GM21717 (cell line): ENCODE results near the gene PROKR2.

ENCODE experiments used
- ATAC-seq: cut with Tn5 transposase; IDR thresholded peaks from one replicate; pipeline ENCODE4 v1.9.1; 2021; ENCODE audit warnings: mild to moderate bottlenecking, moderate library complexity; ENCODE audit not compliant: unreplicated experiment

The PROKR2 gene

GRCh38 chr20:5290596-5290995, 26.2 kb downstream of the PROKR2 start:
- no peak for ATAC-seq

- ATAC-seq, result no peak
Measured at GRCh38 chr20:5282561-5282960, 34.2 kb downstream of the PROKR2 start.

- no peak for ATAC-seq
Measured at GRCh38 chr20:5279661-5280060, 37.1 kb downstream of the PROKR2 start.

GRCh38 chr20:5272268-5272667, 44.5 kb downstream of the PROKR2 start:
- ATAC-seq, result no peak

GRCh38 chr20:5270603-5271002, 46.2 kb downstream of the PROKR2 start:
- ATAC-seq, result no peak

GRCh38 chr20:5268449-5268848, 48.3 kb downstream of the PROKR2 start:
- ATAC-seq, result no peak

- ATAC-seq, result no peak
Measured at GRCh38 chr20:5267092-5267491, 49.7 kb downstream of the PROKR2 start.
